CD4-positive, alpha-beta T cell treated with Interferon alpha-2 for 1 hour (primary cell): ENCODE results near the gene HSPA13.
"Not testable (repeated sequence)": the region's sequence is repeated elsewhere in the genome, so short reads cannot be mapped to it uniquely, and the experiment has no call there.

ENCODE experiments used
- DNase-seq, 2 donors: peaks; one replicate each; pipeline ENCODE4 v3.0.0-alpha.2; 2020 to 2022

The HSPA13 gene

GRCh38 chr21:14382835-14383595, at the start of gene HSPA13:
Gene HSPA13, minus strand, starts transcription at chr21:14383146. Its CDS starts 27 bp downstream, at chr21:14383119.
- DNase-seq: peak; percentile 99 to 100

GRCh38 chr21:14418920-14419319, 36.0 kb upstream of the HSPA13 start:
- DNase-seq: no peak

- DNase-seq: no peak
Observed at GRCh38 chr21:14414932-14415508, 32.1 kb upstream of the HSPA13 start.

GRCh38 chr21:14405962-14406361, 23.0 kb upstream of the HSPA13 start:
- DNase-seq: no peak

GRCh38 chr21:14405225-14405624, 22.3 kb upstream of the HSPA13 start:
- no peak for DNase-seq

GRCh38 chr21:14403681-14404318, 20.9 kb upstream of the HSPA13 start:
- DNase-seq: peak in 1 of 2 donors; percentile 51

- DNase-seq: no peak
Observed at GRCh38 chr21:14401217-14401616, 18.3 kb upstream of the HSPA13 start.

GRCh38 chr21:14388282-14388681, 5.3 kb upstream of the HSPA13 start:
- no peak for DNase-seq

GRCh38 chr21:14384453-14384852, 1.5 kb upstream of the HSPA13 start:
- DNase-seq: no peak

- peak in 1 of 2 donors; percentile 31 for DNase-seq
Observed at GRCh38 chr21:14383596-14384180, 742 bp upstream of the HSPA13 start.

- no peak for DNase-seq
Observed at GRCh38 chr21:14382486-14382834, 486 bp downstream of the HSPA13 start.

- DNase-seq: peak in 1 of 2 donors; percentile 6
Observed at GRCh38 chr21:14376854-14377253, 6.1 kb downstream of the HSPA13 start.

GRCh38 chr21:14366998-14367397, 15.9 kb downstream of the HSPA13 start:
- DNase-seq: no peak

- DNase-seq: no peak
Observed at GRCh38 chr21:14361958-14362357, 21.0 kb downstream of the HSPA13 start.

- no peak for DNase-seq
Observed at GRCh38 chr21:14358775-14359174, 24.2 kb downstream of the HSPA13 start.

- no peak for DNase-seq
Observed at GRCh38 chr21:14356746-14357145, 26.2 kb downstream of the HSPA13 start.

- DNase-seq: no peak
Observed at GRCh38 chr21:14354515-14354914, 28.4 kb downstream of the HSPA13 start.

GRCh38 chr21:14353726-14354125, 29.2 kb downstream of the HSPA13 start:
- no peak for DNase-seq

GRCh38 chr21:14353231-14353630, 29.7 kb downstream of the HSPA13 start:
- no peak for DNase-seq

- not testable (repeated sequence) for DNase-seq
Observed at GRCh38 chr21:14327346-14327745, 55.6 kb downstream of the HSPA13 start.

- no peak for DNase-seq
Observed at GRCh38 chr21:14325595-14325994, 57.4 kb downstream of the HSPA13 start.
